Astrocyte (in vitro differentiated cells and primary cell): ENCODE measurements around the gene FAM221B.

Source experiments
- EZH2 ChIP-seq: IDR thresholded peaks from 2 replicates; pipeline ENCODE4 v1.6.1; 2012; ENCODE audit warnings: mild to moderate bottlenecking, low read length, inconsistent platforms; ENCODE audit not compliant: insufficient read depth
- TF ChIP-seq, protein P1 (sequence below): IDR thresholded peaks from 2 replicates; pipeline ENCODE4 v1.5.1; 2011; ENCODE audit warnings: low read depth, mild to moderate bottlenecking, inconsistent platforms, low read length, moderate library complexity; ENCODE audit not compliant: insufficient read depth

DNA sequence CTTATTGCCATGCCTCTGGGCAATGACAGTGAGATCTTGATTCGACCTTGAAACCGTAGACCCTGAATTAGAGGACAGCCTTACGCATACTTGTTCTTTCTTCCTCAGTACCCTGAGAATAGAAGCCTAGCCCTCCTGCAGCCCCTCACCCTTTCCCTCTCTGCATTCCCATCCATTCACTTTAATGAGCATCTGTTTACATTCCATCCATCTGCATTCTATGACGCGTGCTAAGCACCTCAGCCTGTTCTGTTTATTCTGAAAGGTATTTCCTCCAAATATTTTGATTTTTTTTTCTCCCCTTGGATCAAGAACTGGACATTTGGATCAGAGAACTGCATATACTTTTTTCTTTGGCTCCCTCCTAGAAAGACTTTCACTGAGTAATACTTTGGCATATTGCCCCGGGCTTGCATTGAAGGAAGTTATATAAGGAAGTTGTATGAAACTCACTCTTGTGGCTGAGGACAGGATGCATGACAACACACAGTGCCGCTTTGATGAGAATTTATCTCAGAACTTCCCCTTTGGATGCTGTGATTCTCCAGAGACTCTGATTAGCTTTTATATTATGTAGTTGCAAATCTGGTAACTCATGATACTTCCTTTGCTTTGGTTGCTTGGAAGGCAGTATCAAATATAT lies 16.2 kb upstream of the FAM221B start:
- TF ChIP-seq, protein P1, sequence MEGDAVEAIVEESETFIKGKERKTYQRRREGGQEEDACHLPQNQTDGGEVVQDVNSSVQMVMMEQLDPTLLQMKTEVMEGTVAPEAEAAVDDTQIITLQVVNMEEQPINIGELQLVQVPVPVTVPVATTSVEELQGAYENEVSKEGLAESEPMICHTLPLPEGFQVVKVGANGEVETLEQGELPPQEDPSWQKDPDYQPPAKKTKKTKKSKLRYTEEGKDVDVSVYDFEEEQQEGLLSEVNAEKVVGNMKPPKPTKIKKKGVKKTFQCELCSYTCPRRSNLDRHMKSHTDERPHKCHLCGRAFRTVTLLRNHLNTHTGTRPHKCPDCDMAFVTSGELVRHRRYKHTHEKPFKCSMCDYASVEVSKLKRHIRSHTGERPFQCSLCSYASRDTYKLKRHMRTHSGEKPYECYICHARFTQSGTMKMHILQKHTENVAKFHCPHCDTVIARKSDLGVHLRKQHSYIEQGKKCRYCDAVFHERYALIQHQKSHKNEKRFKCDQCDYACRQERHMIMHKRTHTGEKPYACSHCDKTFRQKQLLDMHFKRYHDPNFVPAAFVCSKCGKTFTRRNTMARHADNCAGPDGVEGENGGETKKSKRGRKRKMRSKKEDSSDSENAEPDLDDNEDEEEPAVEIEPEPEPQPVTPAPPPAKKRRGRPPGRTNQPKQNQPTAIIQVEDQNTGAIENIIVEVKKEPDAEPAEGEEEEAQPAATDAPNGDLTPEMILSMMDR = no peak
- TF ChIP-seq EZH2 = no peak
